Choroid plexus epithelial cell (primary cell): ENCODE measurements around the gene ATG9B.

Experiments used
- DNase-seq: peaks from one replicate; pipeline ENCODE4 v3.0.0-alpha.2; 2010; ENCODE audit warnings: low read depth
- H3K4me3 ChIP-seq: 2 replicates; pipeline ENCODE4 v1.5.1; 2011; ENCODE audit warnings: low read depth, mild to moderate bottlenecking, control low read depth, low read length, moderate library complexity
- CTCF ChIP-seq: conservative IDR thresholded peaks from 2 replicates; pipeline ENCODE4 v1.5.1; 2011; ENCODE audit warnings: low read depth, mild to moderate bottlenecking, control low read depth, inconsistent platforms, low read length, moderate library complexity

Gene ATG9B

GRCh38 chr7:150996376-150997074, 27.8 kb downstream of the ATG9B start:
- DNase-seq = no peak
- no peak for TF ChIP-seq CTCF
- no peak overlapping the region for H3K4me3 ChIP-seq

- no peak overlapping the region for H3K4me3 ChIP-seq
- DNase-seq = no peak
- no peak for TF ChIP-seq CTCF
These were observed 29.3 kb downstream of the ATG9B start for GRCh38 chr7:150994838-150995510.

- H3K4me3 ChIP-seq = no peak overlapping the region
- no peak for DNase-seq
These were observed 30.0 kb downstream of the ATG9B start for GRCh38 chr7:150994141-150994837.

GRCh38 chr7:150993511-150993910, 30.8 kb downstream of the ATG9B start:
- no peak for TF ChIP-seq CTCF
- no peak overlapping the region for H3K4me3 ChIP-seq
- DNase-seq = no peak

More at GRCh38 chr7:150994141-150994837, 30.0 kb downstream of the ATG9B start:
- no peak for TF ChIP-seq CTCF

- no peak overlapping the region for H3K4me3 ChIP-seq
- TF ChIP-seq CTCF = no peak
- DNase-seq = peak; percentile 63
These were observed 31.4 kb downstream of the ATG9B start for GRCh38 chr7:150992833-150993302.

GRCh38 chr7:150992051-150992640, 32.1 kb downstream of the ATG9B start:
- H3K4me3 ChIP-seq = no peak overlapping the region
- DNase-seq = no peak
- TF ChIP-seq CTCF = no peak
